Tibial artery (tissue), 4 donors: ENCODE results near the gene WSCD1.

Experiments
- DNase-seq, 2 donors: peaks; one replicate each; pipeline ENCODE4 v3.0.0-alpha.2; 2019
- H3K27ac ChIP-seq, 2 donors: fragments of 200-600 bp; sonication (generic) in 1 of 2; 1 replicate in 1 of 2; 2 replicates in 1 of 2; pipeline ENCODE4 v1.5.1; 2018 to 2019; ENCODE audit warnings: mild to moderate bottlenecking in 1 of 2
- H3K27me3 ChIP-seq, 2 donors: fragments of 200-600 bp; sonication (generic) in 1 of 2; one replicate each; pipeline versions ENCODE4 v1.5.1 to v1.6.0; 2016 to 2019
- H3K36me3 ChIP-seq, 3 donors: fragments of 200-600 bp; sonication (generic) in 2 of 3; one replicate each; pipeline ENCODE4 v1.5.1; 2016 to 2019; ENCODE audit warnings: mild to moderate bottlenecking in 2 of 3
- H3K4me1 ChIP-seq, 4 donors: fragments of 200-600 bp; sonication (generic) in 2 of 4; 1 replicate in 3 of 4; 2 replicates in 1 of 4; pipeline ENCODE4 v1.5.1; 2016 to 2019
- H3K4me3 ChIP-seq, 2 donors: fragments of 200-600 bp; sonication (generic) in 1 of 2; 1 replicate in 1 of 2; 2 replicates in 1 of 2; pipeline ENCODE4 v1.5.1; 2018 to 2019; ENCODE audit warnings: mild to moderate bottlenecking in 2 of 2
- H3K9me3 ChIP-seq, 3 donors: fragments of 200-600 bp; sonication (generic) in 1 of 3; one replicate each; pipeline ENCODE4 v1.5.1; 2016 to 2019
- intact Hi-C: fragments of 100-400 bp; cut with DNase I; formaldehyde crosslinking; loops from one replicate; pipeline ENCODE4 v1.15.0; 2023; ENCODE audit warnings: low total_unique reads
- TF ChIP-seq, protein P1 (sequence below), 2 experiments: fragments of 200-600 bp in 1 of 2; fragments of 450-650 bp in 1 of 2; IDR thresholded peaks; one replicate each; pipeline ENCODE4 v1.5.1; 2017 to 2019; ENCODE audit warnings: antibody characterized with exemption in 2 of 2, mild to moderate bottlenecking in 1 of 2, moderate library complexity in 1 of 2

WSCD1 gene

GRCh38 chr17:6106212-6106611 lies 36.0 kb downstream of the WSCD1 start:
- Histone ChIP-seq H3K36me3 (peaks cover 0 to 15% (median 5%) of the 10 kb centered on the region in 3 donors), H3K9me3 (no peaks in the 10 kb centered on the region), H3K4me3 (no peak overlapping the region), H3K27ac (no peak overlapping the region), H3K27me3 (no peaks in the 10 kb centered on the region), H3K4me1 (no peaks in the 10 kb centered on the region)
- TF ChIP-seq, protein P1, sequence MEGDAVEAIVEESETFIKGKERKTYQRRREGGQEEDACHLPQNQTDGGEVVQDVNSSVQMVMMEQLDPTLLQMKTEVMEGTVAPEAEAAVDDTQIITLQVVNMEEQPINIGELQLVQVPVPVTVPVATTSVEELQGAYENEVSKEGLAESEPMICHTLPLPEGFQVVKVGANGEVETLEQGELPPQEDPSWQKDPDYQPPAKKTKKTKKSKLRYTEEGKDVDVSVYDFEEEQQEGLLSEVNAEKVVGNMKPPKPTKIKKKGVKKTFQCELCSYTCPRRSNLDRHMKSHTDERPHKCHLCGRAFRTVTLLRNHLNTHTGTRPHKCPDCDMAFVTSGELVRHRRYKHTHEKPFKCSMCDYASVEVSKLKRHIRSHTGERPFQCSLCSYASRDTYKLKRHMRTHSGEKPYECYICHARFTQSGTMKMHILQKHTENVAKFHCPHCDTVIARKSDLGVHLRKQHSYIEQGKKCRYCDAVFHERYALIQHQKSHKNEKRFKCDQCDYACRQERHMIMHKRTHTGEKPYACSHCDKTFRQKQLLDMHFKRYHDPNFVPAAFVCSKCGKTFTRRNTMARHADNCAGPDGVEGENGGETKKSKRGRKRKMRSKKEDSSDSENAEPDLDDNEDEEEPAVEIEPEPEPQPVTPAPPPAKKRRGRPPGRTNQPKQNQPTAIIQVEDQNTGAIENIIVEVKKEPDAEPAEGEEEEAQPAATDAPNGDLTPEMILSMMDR (IDR thresholded peaks at IDR 0.05) = no peak
- no peak for DNase-seq
- intact Hi-C loops = no loop called here

GRCh38 chr17:6107791-6108190 lies 37.6 kb downstream of the WSCD1 start:
- intact Hi-C loops = no loop called here
- TF ChIP-seq, protein P1 (IDR thresholded peaks at IDR 0.05) = no peak
- no peak overlapping the region for H3K27ac ChIP-seq

DNA sequence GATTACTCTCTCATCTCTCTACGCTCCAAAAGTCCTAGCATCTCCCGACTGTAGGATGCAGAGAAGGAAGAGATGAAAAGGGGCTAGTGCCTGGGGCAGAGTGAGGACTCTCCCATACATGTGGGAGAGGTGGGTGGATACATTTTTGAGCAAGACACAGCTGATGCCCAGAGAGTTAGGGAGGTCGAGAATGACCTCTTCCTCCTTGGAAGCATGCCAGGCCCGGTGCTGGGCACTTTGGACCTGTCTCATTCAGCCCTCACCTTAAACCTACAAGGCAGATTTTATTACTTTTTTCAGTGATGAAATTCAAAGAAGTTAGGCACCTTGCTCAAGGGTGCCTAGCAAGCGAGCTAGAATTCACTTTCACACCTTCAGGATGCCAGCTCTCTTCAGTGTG lies 38.2 kb downstream of the WSCD1 start:
- no peak overlapping the region for H3K27ac ChIP-seq
- H3K4me1 ChIP-seq = no peaks in the 10 kb centered on the region
- no peak overlapping the region for H3K4me3 ChIP-seq
- no peak for DNase-seq
- H3K9me3 ChIP-seq = no peaks in the 10 kb centered on the region
- TF ChIP-seq, protein P1 (IDR thresholded peaks at IDR 0.05) = no peak
- no peaks in the 10 kb centered on the region for H3K27me3 ChIP-seq
- intact Hi-C loops = no loop called here
- peaks cover 0 to 29% (median 6%) of the 10 kb centered on the region in 3 donors for H3K36me3 ChIP-seq

More at GRCh38 chr17:6107791-6108190, 37.6 kb downstream of the WSCD1 start:
- no peaks in the 10 kb centered on the region for H3K4me1 ChIP-seq
- H3K27me3 ChIP-seq = no peaks in the 10 kb centered on the region
- DNase-seq = no peak
- no peak overlapping the region for H3K4me3 ChIP-seq
- H3K36me3 ChIP-seq = peaks cover 0 to 26% (median 6%) of the 10 kb centered on the region in 3 donors
- H3K9me3 ChIP-seq = no peaks in the 10 kb centered on the region

- peaks cover 0 to 35% (median 6%) of the 10 kb centered on the region in 3 donors for H3K36me3 ChIP-seq
- TF ChIP-seq, protein P1 (IDR thresholded peaks at IDR 0.05) = no peak
- H3K27ac ChIP-seq = no peak overlapping the region
- DNase-seq = no peak
- no peak overlapping the region for H3K4me3 ChIP-seq
- H3K27me3 ChIP-seq = no peaks in the 10 kb centered on the region
- intact Hi-C loops = no loop called here
- no peaks in the 10 kb centered on the region for H3K4me1 ChIP-seq
- H3K9me3 ChIP-seq = no peaks in the 10 kb centered on the region
Observed at GRCh38 chr17:6108987-6109386, 38.8 kb downstream of the WSCD1 start.

GRCh38 chr17:6109536-6109935 lies 39.4 kb downstream of the WSCD1 start:
- no peak for DNase-seq
- H3K4me3 ChIP-seq = no peak overlapping the region
- no peak overlapping the region for H3K27ac ChIP-seq
- H3K9me3 ChIP-seq = no peaks in the 10 kb centered on the region
- H3K36me3 ChIP-seq = peaks cover 0 to 37% (median 6%) of the 10 kb centered on the region in 3 donors
- intact Hi-C loops = no loop called here
- H3K27me3 ChIP-seq = no peaks in the 10 kb centered on the region
- H3K4me1 ChIP-seq = no peaks in the 10 kb centered on the region
- TF ChIP-seq, protein P1 (IDR thresholded peaks at IDR 0.05) = no peak

GRCh38 chr17:6110088-6110487 lies 39.9 kb downstream of the WSCD1 start:
- H3K27me3 ChIP-seq = no peaks in the 10 kb centered on the region
- no peak overlapping the region for H3K4me3 ChIP-seq
- intact Hi-C loops = no loop called here
- no peaks in the 10 kb centered on the region for H3K4me1 ChIP-seq
- no peak for DNase-seq
- TF ChIP-seq, protein P1 (IDR thresholded peaks at IDR 0.05) = no peak
- H3K27ac ChIP-seq = no peak overlapping the region
- peaks cover 0 to 37% (median 6%) of the 10 kb centered on the region in 3 donors for H3K36me3 ChIP-seq
- no peaks in the 10 kb centered on the region for H3K9me3 ChIP-seq
